Coronary artery (tissue), 2 donors: Measurements from ENCODE around the gene BAIAP2L2.
"Not testable (repeated sequence)": the region's sequence is repeated elsewhere in the genome, so short reads cannot be mapped to it uniquely, and the experiment has no call there.

Source experiments
- DNase-seq: peaks from one replicate; pipeline ENCODE4 v3.0.0-alpha.2; 2017; ENCODE audit warnings: low spot score
- H3K27ac ChIP-seq, 2 donors: fragments of 200-600 bp; sonication (generic); one replicate each; pipeline ENCODE4 v1.5.1; 2016 to 2019
- H3K4me3 ChIP-seq: fragments of 200-600 bp; sonication (generic); 2 replicates; pipeline ENCODE4 v1.5.1; 2016; ENCODE audit warnings: mild to moderate bottlenecking, moderate library complexity
- TF ChIP-seq, protein P1 (sequence below): fragments of 200-600 bp; sonication (generic); IDR thresholded peaks from one replicate; pipeline ENCODE4 v1.5.1; 2019; ENCODE audit warnings: antibody characterized with exemption

BAIAP2L2 gene

DNA sequence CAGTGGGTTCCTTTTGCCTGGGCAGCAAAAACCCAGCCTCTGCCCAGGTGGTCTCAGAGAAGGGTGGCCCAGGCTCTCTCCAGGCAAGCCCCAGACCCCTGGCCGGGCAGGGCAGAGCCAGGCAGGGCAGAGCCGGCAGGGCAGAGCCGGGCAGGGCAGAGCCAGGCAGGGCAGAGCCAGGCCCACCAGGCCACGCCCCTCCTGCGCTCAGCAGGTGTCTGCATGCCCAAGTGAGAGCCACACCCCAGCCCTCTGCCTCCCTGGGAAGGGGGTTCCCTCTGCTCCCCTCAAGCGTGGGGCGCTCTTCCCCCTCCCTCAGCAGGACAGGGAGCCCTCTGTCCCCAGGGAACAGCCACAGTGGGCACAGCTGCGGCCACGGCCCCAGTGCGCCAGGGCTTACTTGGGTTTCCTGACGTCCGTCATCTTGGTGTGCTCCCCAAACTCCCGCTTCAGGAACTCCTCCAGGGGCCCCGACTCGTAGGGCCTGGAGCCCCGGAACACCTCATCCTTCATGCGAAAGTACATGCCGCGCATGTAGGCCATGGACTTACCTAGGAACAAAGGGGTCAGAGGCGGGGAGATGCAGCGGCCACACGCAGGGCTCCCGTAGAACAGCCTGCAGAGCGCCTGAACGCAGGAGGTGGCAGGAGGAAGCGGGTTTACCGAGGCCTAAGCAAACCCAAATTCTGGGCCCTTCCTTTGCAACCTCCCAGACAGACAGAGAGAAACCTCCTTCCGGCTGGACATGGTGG is 10.1 kb upstream of the BAIAP2L2 start:
- no peak for DNase-seq
- Histone ChIP-seq H3K4me3 (no peak overlapping the region), H3K27ac (no peak overlapping the region)
- TF ChIP-seq, protein P1, sequence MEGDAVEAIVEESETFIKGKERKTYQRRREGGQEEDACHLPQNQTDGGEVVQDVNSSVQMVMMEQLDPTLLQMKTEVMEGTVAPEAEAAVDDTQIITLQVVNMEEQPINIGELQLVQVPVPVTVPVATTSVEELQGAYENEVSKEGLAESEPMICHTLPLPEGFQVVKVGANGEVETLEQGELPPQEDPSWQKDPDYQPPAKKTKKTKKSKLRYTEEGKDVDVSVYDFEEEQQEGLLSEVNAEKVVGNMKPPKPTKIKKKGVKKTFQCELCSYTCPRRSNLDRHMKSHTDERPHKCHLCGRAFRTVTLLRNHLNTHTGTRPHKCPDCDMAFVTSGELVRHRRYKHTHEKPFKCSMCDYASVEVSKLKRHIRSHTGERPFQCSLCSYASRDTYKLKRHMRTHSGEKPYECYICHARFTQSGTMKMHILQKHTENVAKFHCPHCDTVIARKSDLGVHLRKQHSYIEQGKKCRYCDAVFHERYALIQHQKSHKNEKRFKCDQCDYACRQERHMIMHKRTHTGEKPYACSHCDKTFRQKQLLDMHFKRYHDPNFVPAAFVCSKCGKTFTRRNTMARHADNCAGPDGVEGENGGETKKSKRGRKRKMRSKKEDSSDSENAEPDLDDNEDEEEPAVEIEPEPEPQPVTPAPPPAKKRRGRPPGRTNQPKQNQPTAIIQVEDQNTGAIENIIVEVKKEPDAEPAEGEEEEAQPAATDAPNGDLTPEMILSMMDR: no peak

DNA sequence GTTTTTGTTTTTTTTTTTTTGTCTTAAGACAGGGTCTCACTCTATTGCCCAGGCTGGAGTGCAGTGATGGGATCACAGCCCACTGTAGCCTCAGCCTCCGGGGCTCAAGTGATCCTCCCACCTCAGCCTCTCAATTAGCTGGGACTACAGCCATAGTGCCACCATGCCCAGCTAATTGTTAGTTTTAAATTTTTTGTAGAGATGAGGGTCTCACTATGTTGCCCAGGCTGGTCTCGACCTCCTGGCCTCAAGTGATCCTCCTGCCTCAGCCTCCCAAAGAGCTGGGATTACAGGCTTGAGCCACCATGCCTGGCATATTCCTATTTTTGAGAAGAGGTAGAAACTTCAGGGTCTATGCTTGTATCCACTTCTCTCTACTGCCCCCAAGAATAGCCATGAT is 8.3 kb upstream of the BAIAP2L2 start:
- H3K4me3 ChIP-seq, H3K27ac ChIP-seq, DNase-seq: not testable (repeated sequence)

DNA sequence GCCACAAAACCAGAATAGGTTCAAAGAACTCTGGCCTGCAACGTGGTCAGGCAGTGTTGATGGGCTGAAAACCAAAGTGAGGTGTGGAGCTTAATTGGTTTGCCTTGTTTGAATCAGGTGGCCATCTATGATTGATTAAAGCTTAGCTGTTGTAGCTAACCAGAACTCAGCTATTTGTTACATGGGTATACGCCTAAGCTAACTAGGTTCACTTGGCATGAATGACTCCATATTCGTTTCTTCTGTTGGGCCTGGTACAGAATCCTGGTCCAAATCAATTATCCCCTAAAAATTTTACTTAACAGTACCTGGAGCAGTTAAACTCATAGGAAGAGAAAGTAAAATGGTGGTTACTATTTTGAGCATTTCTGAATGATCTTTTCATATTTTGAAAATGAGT is 7.7 kb upstream of the BAIAP2L2 start:
- TF ChIP-seq, protein P1: no peak
- no peak overlapping the region for H3K4me3 ChIP-seq
- no peak for DNase-seq
- H3K27ac ChIP-seq: no peak overlapping the region

DNA sequence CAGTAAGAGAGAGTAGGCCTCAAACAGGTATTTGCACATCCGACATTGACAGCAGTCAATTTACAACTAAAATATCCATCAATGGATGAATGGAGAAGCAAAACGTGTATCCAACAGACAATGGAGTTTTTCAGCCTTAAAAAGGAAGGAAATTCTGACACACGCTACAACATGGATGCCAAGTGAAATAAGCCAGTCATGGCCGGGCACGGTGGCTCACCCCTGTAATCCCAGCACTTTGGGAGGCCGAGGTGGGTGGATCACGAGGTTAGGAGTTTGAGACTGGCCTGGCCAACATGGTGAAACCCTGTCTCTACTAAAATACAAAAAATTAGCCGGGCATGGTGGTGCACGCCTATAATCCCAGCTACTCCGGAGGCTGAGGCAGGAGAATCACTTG is 7.1 kb upstream of the BAIAP2L2 start:
- H3K27ac ChIP-seq, H3K4me3 ChIP-seq, DNase-seq: not testable (repeated sequence)

DNA sequence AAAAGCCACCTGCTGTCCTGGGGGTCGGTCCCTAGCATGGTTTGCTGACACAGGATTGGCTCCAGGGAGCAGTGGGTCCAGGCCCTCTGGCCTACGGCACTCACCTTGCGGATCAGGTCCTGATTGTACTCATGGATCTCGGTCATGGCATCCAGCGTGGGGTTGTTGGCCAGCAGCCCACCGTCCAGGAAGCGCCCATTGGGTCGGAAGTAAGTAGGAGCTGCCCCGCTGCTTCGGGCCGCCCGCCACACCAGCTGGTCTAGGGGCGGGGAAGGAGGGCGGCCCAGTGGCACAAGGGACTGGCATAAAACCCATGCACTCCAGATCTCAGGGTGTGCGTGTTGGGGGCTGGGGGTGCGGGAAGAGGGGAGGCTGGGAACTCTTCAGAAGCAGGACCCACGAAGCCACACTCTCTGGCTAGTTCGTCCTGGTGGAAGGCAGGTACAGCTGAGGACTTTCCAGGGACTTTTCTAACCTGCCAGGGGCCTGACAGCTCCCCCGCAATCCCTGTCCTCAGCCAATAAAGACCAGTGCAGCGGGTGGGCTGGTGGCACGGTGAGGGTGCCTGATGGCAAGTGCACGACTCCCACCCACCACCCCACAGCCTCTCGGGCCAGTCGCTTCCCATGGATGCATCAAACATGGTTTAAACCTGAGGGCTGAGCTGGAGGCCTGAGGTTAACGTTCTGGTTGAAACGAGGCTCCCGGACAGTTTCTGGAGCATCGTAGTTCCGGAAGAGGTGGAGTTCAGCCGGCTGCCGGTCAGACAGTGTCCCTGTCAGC is 5.1 kb upstream of the BAIAP2L2 start:
- DNase-seq: no peak
- Histone ChIP-seq H3K4me3 (no peak overlapping the region), H3K27ac (no peak overlapping the region)
- TF ChIP-seq, protein P1: no peak

DNA sequence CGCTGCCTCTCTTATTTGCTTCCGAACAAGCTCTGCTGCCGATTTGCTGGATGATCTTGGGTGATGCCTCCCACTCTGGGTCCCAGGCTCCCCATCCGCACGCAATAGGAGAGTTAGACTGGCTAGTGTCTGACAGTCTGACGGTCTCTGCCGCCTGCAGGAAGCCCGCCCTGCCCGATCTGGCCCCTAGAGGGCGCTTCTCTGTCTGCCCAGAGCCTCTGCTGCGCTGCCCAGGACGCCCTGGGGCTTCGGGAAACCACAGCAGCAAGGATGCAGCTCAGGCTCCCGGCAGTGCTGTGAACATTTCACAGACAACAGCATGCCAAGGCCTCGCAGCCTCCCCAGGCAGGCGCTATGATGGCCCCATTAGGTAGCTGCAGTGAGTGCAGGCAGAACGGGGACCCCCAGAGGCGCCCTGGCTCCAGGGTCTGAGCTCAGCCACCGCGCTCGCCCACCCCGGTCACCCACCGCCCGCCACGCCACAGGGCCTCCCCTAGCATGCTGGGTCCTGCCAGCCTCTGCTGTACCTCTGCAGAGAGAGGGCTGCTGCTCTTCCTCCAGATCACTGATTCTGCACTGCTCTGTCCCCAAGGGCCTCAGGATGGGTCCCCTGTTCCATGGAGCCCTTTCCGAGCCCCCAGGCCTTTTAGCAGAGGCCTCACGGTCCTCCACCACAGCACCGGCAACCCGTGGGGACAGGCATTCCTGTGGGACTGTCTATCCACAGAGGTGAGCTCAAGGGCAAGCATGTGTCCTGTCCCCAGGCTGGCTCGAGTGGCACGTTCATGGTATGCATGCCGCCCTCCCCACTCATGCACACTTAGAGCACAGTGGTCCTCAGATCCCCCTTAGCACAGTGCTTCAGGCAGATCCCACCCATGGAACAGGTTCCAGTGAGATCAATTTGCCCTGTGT is 4.3 kb upstream of the BAIAP2L2 start:
- no peak for DNase-seq
- no peak overlapping the region for H3K4me3 ChIP-seq
- H3K27ac ChIP-seq: no peak overlapping the region
- TF ChIP-seq, protein P1: peak; percentile 86

DNA sequence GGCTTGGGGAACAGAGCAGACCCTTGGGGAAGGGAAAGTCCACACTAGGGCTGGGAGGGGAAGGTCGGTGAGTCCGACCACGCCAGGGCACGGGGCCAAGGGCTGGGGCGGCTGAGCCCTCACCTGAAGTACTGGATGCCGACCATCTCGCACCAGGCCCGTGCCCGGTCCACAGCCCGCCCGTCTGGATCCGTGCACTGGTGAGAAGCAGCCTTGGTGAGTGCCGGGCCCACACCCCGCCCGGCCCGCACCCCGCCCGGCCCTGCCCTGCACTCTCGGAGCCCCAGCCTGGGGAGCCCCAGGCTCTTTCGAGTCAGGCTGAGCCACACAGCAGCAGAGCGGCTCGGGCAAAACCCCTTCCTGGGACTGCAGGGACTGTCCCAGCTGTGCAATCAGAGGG is 1.9 kb upstream of the BAIAP2L2 start:
- no peak overlapping the region for H3K27ac ChIP-seq
- TF ChIP-seq, protein P1: no peak
- H3K4me3 ChIP-seq: no peak overlapping the region
- DNase-seq: no peak
